Fibroblast of lung (primary cell): Measurements from ENCODE around the gene TNIK.

Experiments
- CTCF ChIP-seq, 2 donors: IDR thresholded peaks in 1 of 2; conservative IDR thresholded peaks in 1 of 2; 1 replicate in 1 of 2; 2 replicates in 1 of 2; pipeline ENCODE4 v1.5.1; 2011 to 2012; ENCODE audit warnings: low read length in 2 of 2, control low read depth in 1 of 2, inconsistent platforms in 1 of 2, low read depth in 1 of 2, mild to moderate bottlenecking in 1 of 2
- EZH2 ChIP-seq: IDR thresholded peaks from 2 replicates; pipeline ENCODE4 v1.5.1; 2012; ENCODE audit warnings: low read length, control low read depth, mild to moderate bottlenecking; ENCODE audit errors: missing control alignments

GRCh38 chr3:171505822-171506333 lies 45.7 kb upstream of the TNIK start:
- TF ChIP-seq CTCF (conservative IDR thresholded peaks at IDR 0.05 in 1 of 2, IDR thresholded peaks at IDR 0.05 in 1 of 2; ENCODE audit: low read depth in 1 of 2, low read length in 2 of 2) (no peak), EZH2 (no peak)
